IPS-18c (cell line): ENCODE results near the gene ZFC3H1.

Experiments
- H3K4me3 ChIP-seq: 2 replicates; pipeline ENCODE4 v1.7.0; 2013; ENCODE audit warnings: low read depth, mild to moderate bottlenecking, low read length, moderate library complexity; ENCODE audit not compliant: insufficient read depth
- H3K9me3 ChIP-seq: one replicate; pipeline ENCODE4 v1.6.1; 2013; ENCODE audit warnings: mild to moderate bottlenecking, low read length, moderate library complexity; ENCODE audit not compliant: control insufficient read depth, insufficient read depth

ZFC3H1 gene

DNA sequence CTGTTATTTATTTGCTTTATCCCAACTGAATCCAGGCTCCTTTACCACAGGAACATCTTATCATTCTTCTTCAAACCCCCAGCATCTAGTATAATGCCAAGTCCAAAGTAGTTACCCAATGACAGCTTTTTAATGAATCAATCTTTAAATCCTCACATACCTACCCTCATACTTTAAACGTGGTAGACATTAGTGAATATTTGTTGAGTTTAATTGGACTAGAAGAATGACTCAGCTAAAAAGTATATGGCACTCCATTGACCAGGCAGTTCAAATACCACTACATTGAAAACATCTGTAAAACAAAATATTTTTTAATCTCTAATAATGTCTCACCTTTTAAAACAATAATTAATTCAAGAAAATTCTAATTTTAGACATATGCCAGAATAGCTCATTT, 98.1 kb downstream of the ZFC3H1 start:
- H3K4me3 ChIP-seq = no peak overlapping the region
- H3K9me3 ChIP-seq = no peaks in the 10 kb centered on the region

DNA sequence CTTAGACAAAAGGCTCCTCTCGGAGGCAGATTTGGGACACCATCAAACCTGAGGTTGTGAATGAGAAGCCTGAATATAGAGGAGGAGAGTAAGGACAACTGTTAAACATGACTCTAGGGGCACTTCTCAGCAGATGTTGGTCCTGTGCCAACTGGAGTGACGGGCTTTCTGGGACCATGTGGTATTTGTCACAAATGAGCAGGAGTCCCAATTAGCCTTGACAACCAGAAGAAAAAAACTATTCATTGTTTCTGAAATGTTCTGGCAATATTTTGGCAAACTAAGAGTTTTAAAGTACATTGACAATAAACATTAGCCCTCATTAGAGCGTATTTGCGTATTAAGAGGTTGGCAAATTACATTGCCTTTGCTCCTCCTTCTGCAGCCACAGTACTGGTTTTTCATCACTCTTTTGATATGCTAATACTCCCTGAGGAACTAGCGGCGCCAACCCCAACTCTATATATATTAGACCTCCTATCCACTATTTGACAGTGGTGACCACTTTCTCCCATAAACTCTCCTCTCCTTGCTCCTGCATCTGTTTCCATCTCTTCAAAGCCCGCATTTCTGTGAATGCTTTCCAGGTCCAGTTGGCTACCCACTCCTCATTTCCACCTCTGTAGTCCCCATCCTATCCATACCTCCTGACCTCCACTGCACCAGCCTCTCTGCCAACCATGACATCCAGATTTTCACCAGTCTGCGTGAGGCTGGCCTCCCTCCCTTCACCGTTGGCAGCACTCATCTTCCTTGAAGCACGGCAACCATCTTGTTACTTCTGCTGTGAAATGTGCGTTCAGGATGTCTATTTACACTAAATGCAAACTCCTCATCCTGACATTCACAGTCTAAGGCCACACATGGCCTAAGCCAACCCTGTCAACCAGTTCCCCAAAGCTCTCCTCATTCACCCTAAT, 100.7 kb downstream of the ZFC3H1 start:
- Histone ChIP-seq H3K9me3 (no peaks in the 10 kb centered on the region), H3K4me3 (no peak overlapping the region)
